Stimulated activated CD4-positive, alpha-beta T cell treated with anti-CD3 and anti-CD28 coated beads, Interleukin-15, amount 100 ng/mL, for 24 hours (primary cell): ENCODE measurements around the gene PPP1R26.

Experiments used
- DNase-seq: peaks from one replicate; pipeline ENCODE4 v3.0.0-alpha.2; 2020

PPP1R26 gene

GRCh38 chr9:135490166-135490870, 10.7 kb downstream of the PPP1R26 start:
- no peak for DNase-seq

DNA sequence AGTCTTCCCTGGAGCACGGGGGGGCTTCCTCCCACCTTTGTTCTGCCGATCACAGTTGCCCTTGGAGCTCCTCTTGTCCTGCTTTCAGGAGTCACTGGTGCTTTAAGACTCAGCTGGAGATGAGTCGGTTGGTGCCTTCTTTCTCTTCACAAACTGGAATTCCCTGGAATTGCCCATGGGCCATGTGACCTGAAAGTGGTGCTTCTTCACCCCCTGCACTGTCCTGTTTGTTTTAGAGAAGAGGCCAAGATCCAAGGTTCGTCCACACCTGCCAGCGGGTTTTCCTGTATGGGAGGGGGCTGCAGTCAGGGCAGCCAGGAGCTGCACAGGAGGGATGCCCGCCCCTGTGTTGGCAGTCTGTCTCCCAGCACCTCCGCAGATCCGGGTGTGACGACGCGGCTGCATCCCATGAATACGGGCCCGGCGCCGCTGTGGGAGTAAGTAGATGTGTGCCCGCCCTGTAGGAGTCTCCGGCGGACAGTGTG, 11.4 kb downstream of the PPP1R26 start:
- no peak for DNase-seq

- no peak for DNase-seq
Observed at GRCh38 chr9:135491764-135492163, 12.2 kb downstream of the PPP1R26 start.

GRCh38 chr9:135492886-135493669, 13.5 kb downstream of the PPP1R26 start:
- no peak for DNase-seq

GRCh38 chr9:135494791-135495559, 15.4 kb downstream of the PPP1R26 start:
- DNase-seq: no peak

DNA sequence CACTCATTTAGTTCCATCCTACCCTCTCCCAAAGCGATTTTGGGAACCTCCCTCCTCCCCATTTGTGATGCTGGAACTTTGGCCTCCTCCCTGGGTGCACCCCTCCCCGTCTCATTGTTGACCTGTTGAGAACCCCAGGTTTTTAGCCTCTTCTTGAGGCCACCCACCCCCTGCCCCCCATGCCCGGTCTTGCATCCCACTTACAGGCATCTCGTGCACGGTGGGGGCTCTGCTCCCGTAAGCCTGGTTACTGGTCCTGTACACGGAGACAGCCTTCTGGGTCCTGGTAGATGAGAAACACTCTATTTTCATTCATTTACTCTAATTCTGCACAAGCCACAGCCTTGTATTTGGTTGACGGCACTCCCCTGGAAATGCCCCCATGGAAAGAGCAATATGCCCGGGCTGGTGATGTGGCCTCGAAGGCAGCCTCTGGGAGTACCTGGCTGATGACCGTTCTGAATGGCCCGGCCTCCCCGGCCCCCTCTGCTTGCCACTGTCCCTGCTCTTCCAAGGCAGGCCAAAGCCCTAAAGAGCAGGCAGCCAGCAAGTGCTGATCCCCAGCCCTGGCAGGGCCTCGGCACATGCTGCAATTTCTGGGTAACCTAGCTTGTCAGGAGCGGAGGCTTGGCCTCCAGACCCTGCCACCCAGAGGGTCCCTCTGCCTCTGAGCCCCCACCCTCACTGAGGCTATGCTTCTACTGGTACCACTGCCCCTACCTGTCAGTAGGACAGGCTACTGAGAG, 19.0 kb downstream of the PPP1R26 start:
- DNase-seq: no peak

GRCh38 chr9:135499326-135500070, 19.9 kb downstream of the PPP1R26 start:
- peak; percentile 93 for DNase-seq

DNA sequence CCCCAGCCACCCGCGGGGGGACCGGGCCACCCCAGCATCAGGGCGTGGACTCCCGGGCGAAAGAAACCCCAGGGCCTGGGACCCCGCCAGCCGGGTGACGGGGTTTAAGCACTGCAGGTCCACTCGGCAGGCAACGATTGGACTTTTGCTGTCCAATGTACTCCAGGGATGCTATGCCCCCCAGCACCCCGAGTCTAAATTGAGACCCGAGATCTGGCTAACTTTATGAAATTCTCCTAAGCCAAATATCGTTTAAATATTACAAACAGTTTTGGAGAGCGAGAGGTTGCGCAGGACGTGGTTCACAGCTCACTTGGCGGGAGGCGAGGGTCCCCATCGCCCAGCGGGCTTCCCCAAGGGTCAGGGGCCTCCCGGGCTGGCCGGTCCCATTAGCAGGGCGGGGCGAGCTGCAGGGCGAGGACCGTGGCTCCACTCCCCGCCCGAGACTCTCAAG, 20.5 kb downstream of the PPP1R26 start:
- DNase-seq: peak; percentile 33

- DNase-seq: peak; percentile 88
Observed at GRCh38 chr9:135500525-135501260, 21.1 kb downstream of the PPP1R26 start, which contains the start of gene MRPS2. MRPS2 (plus strand) TSS chr9:135500682; CDS start chr9:135500711, 29 bp downstream.

- DNase-seq: no peak
Observed at GRCh38 chr9:135501261-135502167, 21.9 kb downstream of the PPP1R26 start.

GRCh38 chr9:135502168-135502872, 22.7 kb downstream of the PPP1R26 start:
- DNase-seq: no peak

GRCh38 chr9:135502873-135503321, 23.3 kb downstream of the PPP1R26 start:
- DNase-seq: no peak

- DNase-seq: no peak
Observed at GRCh38 chr9:135503371-135504261, 24.0 kb downstream of the PPP1R26 start.

DNA sequence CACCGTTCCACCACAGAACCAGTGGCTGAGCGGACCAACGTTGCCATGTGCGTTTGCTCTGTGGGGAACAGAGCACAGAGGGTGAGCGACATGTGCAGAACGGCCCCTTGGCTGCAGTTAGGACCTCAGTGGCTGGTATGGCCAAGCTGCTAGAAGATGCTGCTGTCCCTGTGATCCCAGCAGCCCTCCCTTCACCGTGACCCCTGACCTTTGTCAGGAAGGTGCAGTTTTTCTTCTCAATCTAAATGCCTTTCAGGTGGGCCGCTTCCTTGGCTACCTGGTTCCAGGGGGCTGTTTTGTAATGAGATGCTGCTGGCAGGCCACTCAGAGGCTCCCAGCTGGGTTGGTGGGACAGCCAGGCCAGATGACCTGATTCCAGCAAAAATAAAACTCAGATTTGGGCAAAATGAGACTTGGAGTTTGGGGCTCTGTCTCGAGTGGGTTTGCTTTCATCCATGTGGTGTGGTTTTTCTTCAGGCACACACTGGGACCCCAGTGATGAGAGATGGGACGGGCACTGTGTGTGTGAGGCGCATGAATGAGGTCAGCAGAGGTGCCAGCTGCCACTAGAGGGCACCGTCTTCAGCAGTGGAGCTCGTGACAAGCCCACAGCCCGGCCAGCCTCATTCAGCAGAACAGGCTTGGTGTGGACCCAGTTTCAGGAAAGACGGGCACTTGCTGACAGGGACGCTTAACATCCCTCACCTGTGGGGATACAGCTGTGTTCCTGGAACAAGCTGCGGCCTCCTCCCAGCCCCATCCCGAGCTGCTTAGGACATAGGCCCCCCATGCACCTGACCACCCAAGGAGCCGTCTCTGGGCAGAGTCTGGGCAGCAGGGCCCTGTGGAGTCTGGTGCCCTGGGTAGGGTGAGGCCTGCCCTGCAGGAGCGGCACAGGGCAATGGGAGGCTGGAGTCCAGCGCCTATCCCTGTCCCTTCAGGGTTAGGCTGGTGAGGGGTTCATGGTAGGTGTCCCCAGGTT, 25.0 kb downstream of the PPP1R26 start:
- peak; percentile 74 for DNase-seq

DNA sequence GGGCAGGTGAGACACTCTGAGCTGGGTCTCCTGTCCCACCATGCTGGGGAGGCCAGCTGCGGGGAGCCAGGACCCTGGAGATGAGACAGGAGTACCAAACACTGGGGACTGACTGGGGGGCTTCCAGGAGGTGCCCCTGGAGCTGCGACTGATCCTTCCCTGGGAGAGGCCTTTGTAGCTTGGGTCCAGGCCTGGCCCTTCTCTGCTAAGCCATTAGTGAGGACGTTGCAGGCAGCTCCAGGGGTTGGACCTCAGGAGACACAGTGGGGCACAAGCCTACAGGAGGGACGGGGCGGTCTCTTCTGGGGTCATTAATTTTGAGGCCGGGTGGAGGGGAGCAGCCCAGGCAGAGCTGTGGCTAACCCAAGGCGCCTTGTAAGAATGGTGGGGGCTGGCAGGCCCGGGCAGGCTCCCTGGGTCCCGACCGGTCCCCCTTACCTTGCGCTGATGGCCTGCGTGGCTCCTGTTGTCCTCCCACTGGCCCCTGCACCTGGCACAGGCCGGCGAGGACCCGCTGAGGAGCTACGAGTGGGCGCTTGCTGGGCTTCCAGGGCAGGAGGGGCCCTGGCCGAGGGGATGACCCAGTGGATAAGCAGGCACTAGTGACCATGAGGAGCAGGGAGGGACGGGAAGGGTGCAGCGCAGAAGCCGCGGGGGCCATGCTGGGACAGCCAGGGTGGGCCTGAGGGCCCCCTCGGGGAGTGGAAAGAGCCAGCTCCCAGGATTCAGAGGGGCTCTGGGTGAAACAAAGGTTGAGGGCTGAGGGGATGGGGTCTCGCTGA, 26.0 kb downstream of the PPP1R26 start:
- DNase-seq: no peak
